HUDEP-2 (cell line): ENCODE results near the gene DIPK2A.

ENCODE experiments used
- DNase-seq, 76 experiments: peaks; one replicate each; lab custom pipeline; 2025; ENCODE audit not compliant: unreplicated experiment in 76 of 76; lab: John Stamatoyannopoulos, UW

The DIPK2A gene

GRCh38 chr3:143971359-143972154 lies at the start of gene DIPK2A:
TSS of gene DIPK2A (plus strand) at chr3:143971823. CDS start at chr3:143972333, 510 bp downstream.
- DNase-seq = peak; percentile 47 to 97 (median 90)

GRCh38 chr3:143924522-143925285 lies 46.9 kb upstream of the DIPK2A start:
- DNase-seq = no peak

- no peak for DNase-seq
Observed at GRCh38 chr3:143928056-143928455, 43.6 kb upstream of the DIPK2A start.

- no peak for DNase-seq
Observed at GRCh38 chr3:143928541-143929255, 42.9 kb upstream of the DIPK2A start.

GRCh38 chr3:143934791-143935190 lies 36.8 kb upstream of the DIPK2A start:
- no peak for DNase-seq

GRCh38 chr3:143935678-143936077 lies 35.9 kb upstream of the DIPK2A start:
- DNase-seq = no peak

- no peak for DNase-seq
Observed at GRCh38 chr3:143950810-143951209, 20.8 kb upstream of the DIPK2A start.

GRCh38 chr3:143951351-143951971 lies 20.2 kb upstream of the DIPK2A start:
- DNase-seq = peak in 12 of 76 experiments; percentile 3 to 40 (median 14)

- DNase-seq = no peak
Observed at GRCh38 chr3:143952569-143953072, 19.0 kb upstream of the DIPK2A start.

GRCh38 chr3:143955113-143955512 lies 16.5 kb upstream of the DIPK2A start:
- no peak for DNase-seq

- DNase-seq = no peak
Observed at GRCh38 chr3:143956838-143957237, 14.8 kb upstream of the DIPK2A start.

- no peak for DNase-seq
Observed at GRCh38 chr3:143957453-143957852, 14.2 kb upstream of the DIPK2A start.

GRCh38 chr3:143958966-143959365 lies 12.7 kb upstream of the DIPK2A start:
- no peak for DNase-seq

- DNase-seq = no peak
Observed at GRCh38 chr3:143961342-143961741, 10.3 kb upstream of the DIPK2A start.

GRCh38 chr3:143963946-143964345 lies 7.7 kb upstream of the DIPK2A start:
- no peak for DNase-seq

GRCh38 chr3:143970773-143971358 lies 757 bp upstream of the DIPK2A start:
- peak in 63 of 76 experiments; percentile 11 to 67 (median 41) for DNase-seq

- peak in 17 of 76 experiments; percentile 27 to 82 (median 53) for DNase-seq
Observed at GRCh38 chr3:143972155-143972504, 507 bp downstream of the DIPK2A start.

- peak in 58 of 76 experiments; percentile 7 to 73 (median 46) for DNase-seq
Observed at GRCh38 chr3:143972505-143973258, 1.1 kb downstream of the DIPK2A start.

- DNase-seq = peak in 66 of 76 experiments; percentile 5 to 79 (median 52)
Observed at GRCh38 chr3:143973259-143974021, 1.8 kb downstream of the DIPK2A start.
